HG03108 (cell line): ENCODE measurements around the gene CDYL2.
"Not testable (repeated sequence)": the region's sequence is repeated elsewhere in the genome, so short reads cannot be mapped to it uniquely, and the experiment has no call there.

Experiments used
- ATAC-seq: cut with Tn5 transposase; IDR thresholded peaks from one replicate; pipeline ENCODE4 v1.9.1; 2021; ENCODE audit warnings: moderate library complexity; ENCODE audit not compliant: unreplicated experiment

CDYL2 gene

GRCh38 chr16:80804526-80805383, at the start of gene CDYL2:
CDYL2 (minus strand) TSS chr16:80804598; CDS start chr16:80804173, 425 bp downstream.
- ATAC-seq: no peak

- no peak for ATAC-seq
These were observed 48.0 kb upstream of the CDYL2 start for GRCh38 chr16:80852261-80852872.

GRCh38 chr16:80851831-80852230, 47.4 kb upstream of the CDYL2 start:
- ATAC-seq: no peak

GRCh38 chr16:80850757-80851156, 46.4 kb upstream of the CDYL2 start:
- no peak for ATAC-seq

GRCh38 chr16:80848862-80849261, 44.5 kb upstream of the CDYL2 start:
- ATAC-seq: no peak

- ATAC-seq: no peak
These were observed 42.3 kb upstream of the CDYL2 start for GRCh38 chr16:80846680-80847079.

GRCh38 chr16:80846275-80846674, 41.9 kb upstream of the CDYL2 start:
- no peak for ATAC-seq

- no peak for ATAC-seq
These were observed 40.0 kb upstream of the CDYL2 start for GRCh38 chr16:80844395-80844794.

- no peak for ATAC-seq
These were observed 36.8 kb upstream of the CDYL2 start for GRCh38 chr16:80841231-80841630.

- no peak for ATAC-seq
These were observed 33.2 kb upstream of the CDYL2 start for GRCh38 chr16:80837533-80838147.

GRCh38 chr16:80836846-80837245, 32.4 kb upstream of the CDYL2 start:
- ATAC-seq: no peak

GRCh38 chr16:80836202-80836601, 31.8 kb upstream of the CDYL2 start:
- ATAC-seq: no peak

- ATAC-seq: no peak
These were observed 26.6 kb upstream of the CDYL2 start for GRCh38 chr16:80831039-80831438.

- ATAC-seq: no peak
These were observed 24.1 kb upstream of the CDYL2 start for GRCh38 chr16:80828495-80828894.

- no peak for ATAC-seq
These were observed 22.6 kb upstream of the CDYL2 start for GRCh38 chr16:80827007-80827406.

GRCh38 chr16:80825365-80825758, 21.0 kb upstream of the CDYL2 start:
- ATAC-seq: no peak

- ATAC-seq: no peak
These were observed 20.4 kb upstream of the CDYL2 start for GRCh38 chr16:80824623-80825364.

GRCh38 chr16:80819988-80820387, 15.6 kb upstream of the CDYL2 start:
- ATAC-seq: no peak

- no peak for ATAC-seq
These were observed 12.0 kb upstream of the CDYL2 start for GRCh38 chr16:80816356-80816755.

- not testable (repeated sequence) for ATAC-seq
These were observed 10.9 kb upstream of the CDYL2 start for GRCh38 chr16:80815278-80815677.

- no peak for ATAC-seq
These were observed 8.2 kb upstream of the CDYL2 start for GRCh38 chr16:80812593-80812992.
